ENCODE results near the gene ATP2A1. TPM values are rescaled to one million over a fixed set of nuclear protein-coding genes. Genes with fewer than 3 reads are reported as not detected.

The ATP2A1 gene
- total RNA-seq, 1 experiment from 2014 or later: 3.0 TPM

DNA sequence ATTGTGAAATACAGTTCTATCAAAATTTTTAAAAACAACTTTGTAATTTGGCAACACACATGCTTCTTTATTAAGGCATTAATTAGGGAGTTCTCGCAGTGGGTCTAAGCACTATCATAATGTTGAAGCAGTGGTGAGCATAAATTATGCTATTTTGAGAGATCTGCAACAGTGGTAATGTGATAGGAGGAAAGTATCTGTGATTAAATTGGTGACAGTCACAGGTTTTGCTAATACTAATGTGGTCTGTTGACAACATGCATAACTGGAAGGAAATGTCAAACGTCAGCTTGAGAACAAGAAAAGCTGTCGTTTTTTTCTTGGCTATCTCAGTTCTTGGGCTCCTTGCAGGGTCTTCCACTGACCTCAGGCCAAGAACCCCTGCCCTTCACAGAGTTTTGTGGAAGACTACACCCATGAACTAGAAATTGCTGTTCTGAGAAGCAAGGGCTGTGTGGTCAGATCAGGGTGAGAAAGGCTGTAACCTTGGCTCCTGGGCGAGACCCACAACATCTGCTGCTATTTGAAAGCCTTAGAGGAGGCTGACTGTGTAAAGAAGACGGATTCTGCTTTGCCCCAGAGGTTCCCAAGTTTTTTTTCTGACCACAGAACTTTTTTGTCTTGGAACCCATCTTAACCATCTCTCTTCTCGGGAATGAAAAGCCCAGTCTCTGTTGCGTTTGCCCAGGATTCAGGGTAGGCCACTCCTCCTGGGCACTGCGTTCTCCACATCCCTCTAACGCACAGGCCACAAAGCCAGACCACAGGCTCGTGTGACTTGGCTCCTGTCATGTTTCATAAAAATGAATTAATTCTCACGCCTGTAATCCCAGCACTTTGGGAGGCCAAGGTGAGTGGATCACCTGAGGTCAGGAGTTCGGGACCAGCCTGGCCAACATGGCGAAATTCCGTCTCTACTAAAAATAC, 13.9 kb downstream of the ATP2A1 start:
- Histone ChIP-seq H3K4me1 (ENCODE audit: insufficient read depth, low read length, poor library complexity, severe bottlenecking) (no peaks in the 10 kb centered on the region), H3K9me3 (ENCODE audit: low read depth, low read length, poor library complexity, severe bottlenecking) (no peaks in the 10 kb centered on the region), H3K27me3 (replicated peaks; ENCODE audit: insufficient read depth, low read depth, low read length, poor library complexity) (no peaks in the 10 kb centered on the region), H3K27ac (ENCODE audit: low read depth, low read length, poor library complexity, severe bottlenecking) (no peak overlapping the region), H3K36me3 (ENCODE audit: insufficient read depth, low read length, poor library complexity, severe bottlenecking) (no peaks in the 10 kb centered on the region), H3K4me3 (ENCODE audit: low read depth, low read length, poor library complexity, severe bottlenecking) (no peak overlapping the region)
- TF ChIP-seq, protein P1, sequence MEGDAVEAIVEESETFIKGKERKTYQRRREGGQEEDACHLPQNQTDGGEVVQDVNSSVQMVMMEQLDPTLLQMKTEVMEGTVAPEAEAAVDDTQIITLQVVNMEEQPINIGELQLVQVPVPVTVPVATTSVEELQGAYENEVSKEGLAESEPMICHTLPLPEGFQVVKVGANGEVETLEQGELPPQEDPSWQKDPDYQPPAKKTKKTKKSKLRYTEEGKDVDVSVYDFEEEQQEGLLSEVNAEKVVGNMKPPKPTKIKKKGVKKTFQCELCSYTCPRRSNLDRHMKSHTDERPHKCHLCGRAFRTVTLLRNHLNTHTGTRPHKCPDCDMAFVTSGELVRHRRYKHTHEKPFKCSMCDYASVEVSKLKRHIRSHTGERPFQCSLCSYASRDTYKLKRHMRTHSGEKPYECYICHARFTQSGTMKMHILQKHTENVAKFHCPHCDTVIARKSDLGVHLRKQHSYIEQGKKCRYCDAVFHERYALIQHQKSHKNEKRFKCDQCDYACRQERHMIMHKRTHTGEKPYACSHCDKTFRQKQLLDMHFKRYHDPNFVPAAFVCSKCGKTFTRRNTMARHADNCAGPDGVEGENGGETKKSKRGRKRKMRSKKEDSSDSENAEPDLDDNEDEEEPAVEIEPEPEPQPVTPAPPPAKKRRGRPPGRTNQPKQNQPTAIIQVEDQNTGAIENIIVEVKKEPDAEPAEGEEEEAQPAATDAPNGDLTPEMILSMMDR (conservative IDR thresholded peaks at IDR 0.05; ENCODE audit: low read depth, low read length): no peak
- no peak for TF ChIP-seq EZH2 (IDR thresholded peaks at IDR 0.05; ENCODE audit: borderline replicate concordance, low read depth, low read length, poor library complexity, severe bottlenecking)
- no TSS peak for BruUV-seq (replicated peaks)
- no peak for DNase-seq (ENCODE audit: low spot score)
- intact Hi-C loops (cut with micrococcal nuclease; ENCODE audit: unreplicated experiment): no loop called here
- ChIA-PET CTCF (no interaction called here), POLR2A (ENCODE audit: low non-redundant PET) (no interaction called here)

DNA sequence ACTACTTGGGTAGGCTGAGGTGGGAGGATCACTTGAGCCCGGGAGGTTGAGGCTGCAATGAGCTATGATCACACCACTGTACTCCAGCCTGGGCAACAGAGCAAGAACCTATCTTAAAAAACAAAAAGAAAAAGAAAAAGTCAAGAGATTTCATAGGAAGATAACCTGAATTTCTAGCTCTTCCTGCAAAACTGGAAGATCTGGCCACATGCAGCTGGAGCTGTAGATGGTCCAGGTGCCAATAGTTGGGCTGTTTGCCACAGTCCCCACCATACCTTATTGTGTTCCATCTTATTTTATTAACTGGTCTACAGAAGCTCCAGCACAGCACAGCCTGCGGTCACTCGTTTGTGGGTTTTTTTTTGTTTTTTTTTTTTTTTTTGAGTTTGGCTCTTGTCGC, 15.0 kb downstream of the ATP2A1 start:
- BruUV-seq (replicated peaks): no TSS peak
- no peak overlapping the region for H3K27ac ChIP-seq (ENCODE audit: low read depth, low read length, poor library complexity, severe bottlenecking)
- intact Hi-C loops (cut with micrococcal nuclease; ENCODE audit: unreplicated experiment): no loop called here
- no peak overlapping the region for H3K4me3 ChIP-seq (ENCODE audit: low read depth, low read length, poor library complexity, severe bottlenecking)
- TF ChIP-seq EZH2 (IDR thresholded peaks at IDR 0.05; ENCODE audit: borderline replicate concordance, low read depth, low read length, poor library complexity, severe bottlenecking): no peak
- TF ChIP-seq, protein P1 (conservative IDR thresholded peaks at IDR 0.05; ENCODE audit: low read depth, low read length): no peak
- no peaks in the 10 kb centered on the region for H3K9me3 ChIP-seq (ENCODE audit: low read depth, low read length, poor library complexity, severe bottlenecking)
- no peaks in the 10 kb centered on the region for H3K36me3 ChIP-seq (ENCODE audit: insufficient read depth, low read length, poor library complexity, severe bottlenecking)
- ChIA-PET POLR2A (ENCODE audit: low non-redundant PET) (no interaction called here), CTCF (interaction anchor here (0.6 kb wide), 1 partner anchor 74 kb away, joined by 3 read pairs; no protein-coding TSS in a partner anchor)
- DNase-seq (ENCODE audit: low spot score): no peak
- no peaks in the 10 kb centered on the region for H3K27me3 ChIP-seq (replicated peaks; ENCODE audit: insufficient read depth, low read depth, low read length, poor library complexity)
- H3K4me1 ChIP-seq (ENCODE audit: insufficient read depth, low read length, poor library complexity, severe bottlenecking): no peaks in the 10 kb centered on the region

DNA sequence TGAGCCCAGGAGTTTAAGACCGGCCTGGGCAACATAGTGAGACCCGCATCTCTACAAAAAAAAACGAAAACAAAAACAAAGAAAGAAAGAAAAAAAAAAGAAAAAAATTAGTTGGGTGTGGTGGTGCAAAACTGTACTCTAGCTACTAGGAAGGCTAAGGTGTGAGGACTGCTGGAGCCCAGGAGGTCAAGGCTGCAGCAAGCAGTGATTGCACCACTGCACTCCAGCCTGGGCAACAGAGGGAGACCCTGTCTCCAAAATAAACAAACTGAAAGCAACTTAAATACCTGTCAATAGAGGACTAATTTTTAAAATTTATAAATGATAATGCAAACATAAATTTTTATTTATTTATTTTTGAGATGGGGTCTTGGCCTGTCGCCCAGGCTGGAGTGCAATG, 17.3 kb downstream of the ATP2A1 start:
- no peak overlapping the region for H3K27ac ChIP-seq (ENCODE audit: low read depth, low read length, poor library complexity, severe bottlenecking)
- no peak for DNase-seq (ENCODE audit: low spot score)
- POLR2A ChIA-PET (ENCODE audit: low non-redundant PET): no interaction called here
- intact Hi-C loops (cut with micrococcal nuclease; ENCODE audit: unreplicated experiment): no loop called here
- TF ChIP-seq, protein P1 (conservative IDR thresholded peaks at IDR 0.05; ENCODE audit: low read depth, low read length): no peak
- TF ChIP-seq EZH2 (IDR thresholded peaks at IDR 0.05; ENCODE audit: borderline replicate concordance, low read depth, low read length, poor library complexity, severe bottlenecking): no peak
- no peaks in the 10 kb centered on the region for H3K4me1 ChIP-seq (ENCODE audit: insufficient read depth, low read length, poor library complexity, severe bottlenecking)
- H3K4me3 ChIP-seq (ENCODE audit: low read depth, low read length, poor library complexity, severe bottlenecking): no peak overlapping the region
- H3K27me3 ChIP-seq (replicated peaks; ENCODE audit: insufficient read depth, low read depth, low read length, poor library complexity): no peaks in the 10 kb centered on the region
- H3K36me3 ChIP-seq (ENCODE audit: insufficient read depth, low read length, poor library complexity, severe bottlenecking): no peaks in the 10 kb centered on the region
- BruUV-seq (replicated peaks): no TSS peak
- CTCF ChIA-PET: no interaction called here
- H3K9me3 ChIP-seq (ENCODE audit: low read depth, low read length, poor library complexity, severe bottlenecking): no peaks in the 10 kb centered on the region

All from A673 (cell line).